PC-3 (cell line): ENCODE measurements around the gene R3HDM2. TPM values are rescaled to one million over a fixed set of nuclear protein-coding genes. Genes with fewer than 3 reads are reported as not detected.

Experiments
- ATAC-seq: fragments of 200-7000 bp; cut with Tn5 transposase; 2 replicates; pipeline ENCODE4 v1.9.1; 2020; ENCODE audit warnings: mild to moderate bottlenecking, moderate library complexity
- BruUV-seq: library from RNA; stranded (reverse); fragments of 400-500 nt; replicated peaks from 2 replicates; lab custom pipeline; 2021; lab: Mats Ljungman, UMichigan
- CTCF ChIA-PET: fragments of 300-600 bp; sonication (Branson Sonifier 250); formaldehyde crosslinking; loops from one replicate; lab custom pipeline; 2022; ENCODE audit warnings: antibody characterized with exemption; lab: Charles Lee
- POLR2A ChIA-PET: fragments of 300-600 bp; sonication (Branson Sonifier 250); formaldehyde crosslinking; loops from one replicate; lab custom pipeline; 2022; ENCODE audit warnings: antibody characterized with exemption; ENCODE audit not compliant: unreplicated experiment; lab: Charles Lee
- DNase-seq: peaks from one replicate; pipeline ENCODE4 v3.0.0-alpha.2; 2015
- H2AFZ ChIP-seq: fragments of 300-600 bp; sonication (generic); 2 replicates; pipeline ENCODE4 v1.6.0; 2016; ENCODE audit warnings: antibody characterized with exemption, low read length
- H3F3A ChIP-seq: fragments of 300-600 bp; sonication (generic); one replicate; pipeline ENCODE4 v1.6.0; 2017; ENCODE audit warnings: antibody characterized with exemption, low read length, control low read depth, mild to moderate bottlenecking; ENCODE audit not compliant: unreplicated experiment
- H3K27ac ChIP-seq: fragments of 300-600 bp; sonication (generic); 2 replicates; pipeline ENCODE4 v1.5.1; 2016; ENCODE audit warnings: mild to moderate bottlenecking, low read length
- H3K27me3 ChIP-seq: fragments of 300-600 bp; sonication (generic); 2 replicates; pipeline ENCODE4 v1.6.1; 2016; ENCODE audit warnings: low read length, mixed read lengths
- H3K36me3 ChIP-seq: fragments of 300-600 bp; sonication (generic); 2 replicates; pipeline ENCODE4 v1.6.1; 2016; ENCODE audit warnings: low read depth, mixed run types, low read length, mixed read lengths
- H3K4me1 ChIP-seq: fragments of 300-600 bp; sonication (generic); 2 replicates; pipeline ENCODE4 v1.5.1; 2016; ENCODE audit warnings: low read length; ENCODE audit not compliant: insufficient read depth
- H3K4me2 ChIP-seq: fragments of 300-600 bp; sonication (generic); 2 replicates; pipeline ENCODE4 v1.6.0; 2016; ENCODE audit warnings: low read length
- H3K4me3 ChIP-seq: fragments of 300-600 bp; sonication (generic); 2 replicates; pipeline ENCODE4 v1.5.1; 2016; ENCODE audit warnings: mild to moderate bottlenecking, low read length, mixed read lengths
- H3K79me2 ChIP-seq: fragments of 300-600 bp; sonication (generic); 2 replicates; pipeline ENCODE4 v1.6.1; 2017; ENCODE audit warnings: low read length, mixed read lengths
- H3K9ac ChIP-seq: fragments of 300-600 bp; sonication (generic); 2 replicates; pipeline ENCODE4 v1.6.0; 2016; ENCODE audit warnings: mild to moderate bottlenecking, low read length
- H3K9me2 ChIP-seq: fragments of 300-600 bp; sonication (generic); replicated peaks from 2 replicates; pipeline ENCODE4 v1.6.1; 2016; ENCODE audit warnings: mixed run types, low read length, mixed read lengths
- H3K9me3 ChIP-seq: fragments of 300-600 bp; sonication (generic); 2 replicates; pipeline ENCODE4 v1.6.1; 2016; ENCODE audit warnings: low read length, mixed read lengths
- H4K20me1 ChIP-seq: fragments of 300-600 bp; sonication (generic); 2 replicates; pipeline ENCODE4 v1.6.1; 2016; ENCODE audit warnings: low read length, mixed read lengths
- CTCF ChIP-seq: fragments of 300-600 bp; sonication (generic); conservative IDR thresholded peaks from 2 replicates; pipeline ENCODE4 v1.5.1; 2017; ENCODE audit warnings: antibody characterized with exemption, low read depth, mild to moderate bottlenecking, low read length
- EZH2 ChIP-seq: fragments of 300-600 bp; sonication (generic); IDR thresholded peaks from one replicate; pipeline ENCODE4 v1.6.1; 2017; ENCODE audit warnings: antibody characterized with exemption, mild to moderate bottlenecking, low read length; ENCODE audit not compliant: unreplicated experiment
- EZH2phosphoT487 ChIP-seq: fragments of 300-600 bp; sonication (generic); IDR thresholded peaks from 2 replicates; pipeline ENCODE4 v1.6.1; 2018; ENCODE audit warnings: mild to moderate bottlenecking, antibody characterized with exemption, low read length, borderline replicate concordance
- intact Hi-C: fragments of 100-400 bp; cut with micrococcal nuclease; formaldehyde crosslinking; loops from 2 replicates; pipeline ENCODE4 v1.9.0; 2023
- total RNA-seq: library from RNA; depleted of rRNA; stranded (reverse); fragments of >200 nt; gene quantifications from 2 replicates; pipeline ENCODE4 v1.2.3, GENCODE V29; 2014

The R3HDM2 gene
- total RNA-seq, 1 experiment from 2014 or later: 14.0 TPM

GRCh38 chr12:57210926-57211692 lies 219.7 kb downstream of the R3HDM2 start:
- Histone ChIP-seq H3K36me3 (no peaks in the 10 kb centered on the region), H4K20me1 (no peaks in the 10 kb centered on the region), H3K4me2 (no peak overlapping the region), H3K4me1 (peaks cover 16% of the 10 kb centered on the region), H2AFZ (no peak overlapping the region), H3K9me3 (no peaks in the 10 kb centered on the region), H3K27ac (no peak overlapping the region), H3F3A (no peaks in the 10 kb centered on the region), H3K9ac (no peak overlapping the region), H3K9me2 (no peaks in the 10 kb centered on the region), H3K27me3 (peaks cover 16% of the 10 kb centered on the region), H3K4me3 (no peak overlapping the region), H3K79me2 (no peaks in the 10 kb centered on the region)
- POLR2A ChIA-PET: no interaction called here
- CTCF ChIA-PET: no interaction called here
- DNase-seq: no peak
- no peak for ATAC-seq
- no TSS peak for BruUV-seq
- TF ChIP-seq CTCF: no peak
- TF ChIP-seq EZH2: no peak
- TF ChIP-seq EZH2phosphoT487: no peak
- intact Hi-C loops: no loop called here

GRCh38 chr12:57210461-57210860 lies 220.4 kb downstream of the R3HDM2 start:
- H2AFZ ChIP-seq: no peak overlapping the region
- H3K9me2 ChIP-seq: no peaks in the 10 kb centered on the region
- DNase-seq (no peak), ATAC-seq (no peak)
- H3K4me2 ChIP-seq: no peak overlapping the region
- H3K4me3 ChIP-seq: no peak overlapping the region
- BruUV-seq: no TSS peak
- peaks cover 10% of the 10 kb centered on the region for H3K27me3 ChIP-seq
- CTCF ChIA-PET: no interaction called here
- H3K9me3 ChIP-seq: no peaks in the 10 kb centered on the region
- POLR2A ChIA-PET: no interaction called here
- no peaks in the 10 kb centered on the region for H3K36me3 ChIP-seq
- H3K4me1 ChIP-seq: peaks cover 10% of the 10 kb centered on the region
- no peak overlapping the region for H3K9ac ChIP-seq
- TF ChIP-seq EZH2phosphoT487: no peak
- no peak for TF ChIP-seq EZH2
- no peak for TF ChIP-seq CTCF
- H3K27ac ChIP-seq: no peak overlapping the region
- intact Hi-C loops: no loop called here
- no peaks in the 10 kb centered on the region for H3K79me2 ChIP-seq
- H3F3A ChIP-seq: no peaks in the 10 kb centered on the region
- no peaks in the 10 kb centered on the region for H4K20me1 ChIP-seq

- Histone ChIP-seq H2AFZ (no peak overlapping the region), H3K4me2 (no peak overlapping the region), H3K9ac (no peak overlapping the region), H3K4me3 (no peak overlapping the region), H3K36me3 (no peaks in the 10 kb centered on the region), H3K9me3 (no peaks in the 10 kb centered on the region), H3K27ac (no peak overlapping the region), H3K27me3 (peaks cover 4% of the 10 kb centered on the region), H3K79me2 (no peaks in the 10 kb centered on the region), H3K9me2 (no peaks in the 10 kb centered on the region), H4K20me1 (no peaks in the 10 kb centered on the region), H3K4me1 (peaks cover 9% of the 10 kb centered on the region), H3F3A (no peaks in the 10 kb centered on the region)
- ChIA-PET POLR2A (no interaction called here), CTCF (no interaction called here)
- TF ChIP-seq EZH2 (no peak), EZH2phosphoT487 (no peak), CTCF (no peak)
- intact Hi-C loops: no loop called here
- BruUV-seq: no TSS peak
- no peak for ATAC-seq
- DNase-seq: no peak
Observed at GRCh38 chr12:57209916-57210315, 220.9 kb downstream of the R3HDM2 start.
